D721Med (cell line): Measurements from ENCODE around the gene IL17D.

Experiments
- DNase-seq: peaks from one replicate; pipeline ENCODE4 v3.0.0; 2011; ENCODE audit warnings: low spot score; ENCODE audit not compliant: insufficient read length
- FAIRE-seq: peaks from 2 replicates; lab custom pipeline; 2011; peaks lifted over from hg19 to GRCh38; lab: Jason Lieb, UNC
- TF ChIP-seq, protein P1 (sequence below): IDR thresholded peaks from 2 replicates; pipeline ENCODE4 v1.5.1; 2012; ENCODE audit warnings: mild to moderate bottlenecking, control low read depth; ENCODE audit not compliant: insufficient read depth; ENCODE audit errors: missing control alignments

IL17D gene

DNA sequence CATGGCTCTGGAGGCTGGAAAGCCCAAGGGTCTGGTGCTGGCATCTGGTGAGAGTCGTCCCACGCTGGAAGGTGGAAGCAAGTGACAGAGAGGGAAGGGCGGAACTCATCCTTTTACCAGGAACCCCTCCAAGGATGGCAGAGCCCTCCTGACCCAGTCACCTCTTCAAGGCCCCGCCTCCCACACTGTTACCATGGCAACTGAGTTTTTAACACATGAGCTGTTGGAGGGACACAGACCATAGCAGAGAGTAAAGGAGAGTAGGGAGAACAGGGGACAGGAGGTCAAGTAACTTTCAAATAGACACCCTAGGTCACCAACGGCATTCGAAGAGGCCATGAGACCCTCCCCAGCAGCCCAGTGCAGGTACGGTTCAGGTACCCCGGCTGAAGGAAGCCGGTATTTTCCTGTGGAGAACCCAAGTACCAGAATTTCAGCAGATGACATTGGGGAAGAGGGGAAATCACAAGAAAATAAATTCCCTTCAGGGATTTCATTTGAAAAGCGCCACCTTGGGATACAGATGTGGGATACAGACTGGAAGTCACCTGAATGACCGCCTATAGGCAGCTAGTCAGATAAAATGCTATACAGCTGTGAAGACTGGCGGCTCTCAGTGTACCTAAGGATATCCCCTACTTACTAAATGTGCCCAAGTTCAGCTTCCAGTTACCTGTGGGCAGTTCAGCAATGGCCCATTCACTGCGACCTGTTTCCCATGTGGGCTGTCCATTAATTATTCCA lies 8.0 kb downstream of the IL17D start:
- FAIRE-seq (no peak), DNase-seq (no peak)
- TF ChIP-seq, protein P1, sequence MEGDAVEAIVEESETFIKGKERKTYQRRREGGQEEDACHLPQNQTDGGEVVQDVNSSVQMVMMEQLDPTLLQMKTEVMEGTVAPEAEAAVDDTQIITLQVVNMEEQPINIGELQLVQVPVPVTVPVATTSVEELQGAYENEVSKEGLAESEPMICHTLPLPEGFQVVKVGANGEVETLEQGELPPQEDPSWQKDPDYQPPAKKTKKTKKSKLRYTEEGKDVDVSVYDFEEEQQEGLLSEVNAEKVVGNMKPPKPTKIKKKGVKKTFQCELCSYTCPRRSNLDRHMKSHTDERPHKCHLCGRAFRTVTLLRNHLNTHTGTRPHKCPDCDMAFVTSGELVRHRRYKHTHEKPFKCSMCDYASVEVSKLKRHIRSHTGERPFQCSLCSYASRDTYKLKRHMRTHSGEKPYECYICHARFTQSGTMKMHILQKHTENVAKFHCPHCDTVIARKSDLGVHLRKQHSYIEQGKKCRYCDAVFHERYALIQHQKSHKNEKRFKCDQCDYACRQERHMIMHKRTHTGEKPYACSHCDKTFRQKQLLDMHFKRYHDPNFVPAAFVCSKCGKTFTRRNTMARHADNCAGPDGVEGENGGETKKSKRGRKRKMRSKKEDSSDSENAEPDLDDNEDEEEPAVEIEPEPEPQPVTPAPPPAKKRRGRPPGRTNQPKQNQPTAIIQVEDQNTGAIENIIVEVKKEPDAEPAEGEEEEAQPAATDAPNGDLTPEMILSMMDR = no peak

DNA sequence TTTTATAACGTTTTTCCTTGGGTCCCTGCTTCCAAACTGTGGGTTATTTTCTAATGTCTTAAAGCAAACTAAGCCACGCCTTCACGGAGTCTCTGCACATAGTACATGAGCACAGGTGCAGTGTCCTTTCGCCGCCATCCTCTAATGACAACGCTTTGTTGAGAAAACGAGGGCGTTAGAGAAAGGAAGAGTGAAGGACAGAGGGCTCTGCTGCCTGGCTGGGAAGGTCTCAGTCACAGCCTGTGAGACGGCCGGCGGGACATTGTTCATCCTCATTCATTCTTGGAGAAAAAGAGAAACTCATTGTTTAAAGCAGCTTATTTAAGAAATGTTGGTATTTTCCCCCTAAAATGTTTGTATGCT lies 9.5 kb downstream of the IL17D start:
- FAIRE-seq (no peak), DNase-seq (no peak)
- TF ChIP-seq, protein P1 = no peak

DNA sequence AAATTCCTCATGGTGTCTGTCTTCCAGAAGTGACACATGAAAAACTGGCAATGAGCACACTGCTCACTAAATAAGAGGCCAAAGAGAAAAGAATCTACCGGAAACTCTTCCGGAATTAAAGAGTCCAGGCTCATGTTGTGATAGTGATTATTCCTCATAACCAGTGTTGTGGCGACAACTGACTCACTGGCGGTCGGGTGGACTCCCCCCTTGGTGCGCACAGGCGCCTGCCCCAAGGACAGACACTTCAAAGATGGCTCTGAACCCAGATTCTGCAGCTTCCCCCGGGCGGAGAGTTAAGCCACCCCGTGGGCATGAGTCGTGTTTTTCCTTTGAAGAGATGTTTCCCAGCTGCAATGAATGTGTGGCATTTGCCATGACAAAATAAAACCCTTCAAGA lies 10.3 kb downstream of the IL17D start:
- FAIRE-seq (no peak), DNase-seq (no peak)
- TF ChIP-seq, protein P1 = no peak

DNA sequence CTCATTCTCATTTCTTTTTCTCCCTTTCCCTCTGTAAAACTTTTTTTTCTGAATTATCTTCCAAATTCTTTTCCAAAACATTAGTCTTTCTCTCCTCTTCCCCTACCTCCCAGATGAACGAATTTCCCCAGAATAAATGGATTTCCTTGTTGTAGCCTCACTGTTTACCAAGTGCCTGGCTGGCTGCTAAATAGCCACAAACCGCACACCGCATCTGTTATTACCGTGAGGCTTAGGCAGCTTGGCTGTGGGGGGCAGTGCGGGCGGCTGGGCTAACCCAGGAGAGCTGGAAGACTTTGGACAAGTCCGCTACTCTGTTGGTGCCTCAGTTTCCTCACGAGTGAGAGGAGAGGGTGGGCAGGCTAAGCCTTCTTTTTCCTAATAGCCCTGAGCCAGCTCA lies 10.7 kb downstream of the IL17D start:
- no peak for DNase-seq
- TF ChIP-seq, protein P1 = no peak
- no peak for FAIRE-seq

- no peak for DNase-seq
- TF ChIP-seq, protein P1 = no peak
- FAIRE-seq = no peak
Measured at GRCh38 chr13:20714563-20715329, 11.2 kb downstream of the IL17D start.

DNA sequence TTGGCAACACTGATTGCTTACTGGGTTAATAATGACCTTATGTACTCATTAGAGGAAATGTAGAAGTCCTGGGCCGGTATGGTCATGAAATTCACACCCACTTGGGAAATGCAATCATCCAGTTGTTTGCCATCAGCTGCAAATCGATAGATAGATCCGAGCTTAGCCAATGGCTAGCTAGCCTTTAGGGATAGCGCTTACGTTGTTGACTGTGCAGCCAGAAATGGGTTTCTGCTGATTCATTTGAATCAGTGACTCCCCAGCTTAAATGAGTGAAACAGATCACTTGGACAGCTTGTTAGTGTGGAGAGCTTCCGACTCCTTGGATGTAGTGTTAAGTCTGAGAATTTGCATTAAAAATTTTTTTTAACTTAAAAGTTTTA lies 11.8 kb downstream of the IL17D start:
- TF ChIP-seq, protein P1 = no peak
- DNase-seq (no peak), FAIRE-seq (no peak)

GRCh38 chr13:20716951-20717350 lies 13.5 kb downstream of the IL17D start:
- DNase-seq (peak; percentile 80), FAIRE-seq (peak; percentile 86)
- TF ChIP-seq, protein P1 = no peak
